ENCODE data around the gene SDK1. TPM values are rescaled to one million over a fixed set of nuclear protein-coding genes. Genes with fewer than 3 reads are reported as not detected.
"Not testable (repeated sequence)": the region's sequence is repeated elsewhere in the genome, so short reads cannot be mapped to it uniquely, and the experiment has no call there.

The SDK1 gene
- total RNA-seq, 1 donor from 2014 or later = 10.9 TPM

DNA sequence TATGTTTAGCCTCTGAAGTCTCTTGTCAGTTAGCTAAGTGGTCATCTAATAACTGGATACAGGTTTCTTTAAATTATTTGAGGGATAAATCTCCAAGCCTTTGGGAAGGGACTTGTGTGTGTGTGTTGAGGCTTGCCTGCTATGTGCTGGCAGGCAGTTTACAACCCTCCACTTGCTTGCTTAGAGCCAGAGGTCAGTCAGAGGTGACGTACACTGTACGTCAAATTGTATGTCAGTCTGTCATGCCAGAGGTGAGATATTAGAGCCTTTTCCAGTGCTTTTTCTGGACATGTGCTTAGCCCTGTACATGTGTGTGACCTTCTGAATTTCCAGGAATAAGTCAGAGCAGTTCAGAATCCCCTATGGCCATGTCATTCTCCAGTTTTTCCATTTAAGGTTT lies 438.9 kb downstream of the SDK1 start:
- H3K36me3 Mint-ChIP-seq (ENCODE audit: low read depth) = peaks cover 8% of the 10 kb centered on the region
- H3K27me3 Mint-ChIP-seq (ENCODE audit: low read depth) = no peaks in the 10 kb centered on the region
- TF ChIP-seq, protein P1, sequence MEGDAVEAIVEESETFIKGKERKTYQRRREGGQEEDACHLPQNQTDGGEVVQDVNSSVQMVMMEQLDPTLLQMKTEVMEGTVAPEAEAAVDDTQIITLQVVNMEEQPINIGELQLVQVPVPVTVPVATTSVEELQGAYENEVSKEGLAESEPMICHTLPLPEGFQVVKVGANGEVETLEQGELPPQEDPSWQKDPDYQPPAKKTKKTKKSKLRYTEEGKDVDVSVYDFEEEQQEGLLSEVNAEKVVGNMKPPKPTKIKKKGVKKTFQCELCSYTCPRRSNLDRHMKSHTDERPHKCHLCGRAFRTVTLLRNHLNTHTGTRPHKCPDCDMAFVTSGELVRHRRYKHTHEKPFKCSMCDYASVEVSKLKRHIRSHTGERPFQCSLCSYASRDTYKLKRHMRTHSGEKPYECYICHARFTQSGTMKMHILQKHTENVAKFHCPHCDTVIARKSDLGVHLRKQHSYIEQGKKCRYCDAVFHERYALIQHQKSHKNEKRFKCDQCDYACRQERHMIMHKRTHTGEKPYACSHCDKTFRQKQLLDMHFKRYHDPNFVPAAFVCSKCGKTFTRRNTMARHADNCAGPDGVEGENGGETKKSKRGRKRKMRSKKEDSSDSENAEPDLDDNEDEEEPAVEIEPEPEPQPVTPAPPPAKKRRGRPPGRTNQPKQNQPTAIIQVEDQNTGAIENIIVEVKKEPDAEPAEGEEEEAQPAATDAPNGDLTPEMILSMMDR (IDR thresholded peaks at IDR 0.05) = no peak
- peaks cover 27% of the 10 kb centered on the region for H3K9me3 Mint-ChIP-seq (ENCODE audit: low read depth)
- DNase-seq (ENCODE audit: low spot score) = no peak
- H3K27ac Mint-ChIP-seq (ENCODE audit: unreplicated experiment) = no peak overlapping the region
- H3K4me3 Mint-ChIP-seq (ENCODE audit: unreplicated experiment) = no peak overlapping the region
- no peaks in the 10 kb centered on the region for H3K4me1 Mint-ChIP-seq (ENCODE audit: low read depth)

DNA sequence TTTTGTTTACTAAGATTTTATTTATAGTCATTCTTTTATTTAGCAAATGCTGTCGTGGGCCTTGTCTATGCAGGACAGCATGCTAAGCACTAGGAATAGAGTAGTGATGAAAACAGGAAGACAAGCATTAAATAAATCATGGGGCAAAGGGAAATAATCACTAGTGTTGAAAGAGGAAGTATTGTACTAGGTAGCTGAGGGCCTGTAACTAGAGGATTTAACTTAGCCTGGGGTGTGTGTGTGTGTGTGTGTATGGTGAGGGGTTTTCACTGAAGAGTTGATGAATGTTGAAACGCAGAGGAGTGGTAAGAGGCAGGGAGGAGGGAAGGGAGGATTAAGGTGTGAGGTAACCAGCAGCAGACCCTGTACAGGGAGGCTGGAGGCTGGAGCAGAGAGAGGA lies 446.4 kb downstream of the SDK1 start:
- Mint-ChIP-seq H3K27me3 (ENCODE audit: low read depth) (no peaks in the 10 kb centered on the region), H3K4me3 (ENCODE audit: unreplicated experiment) (no peak overlapping the region), H3K9me3 (ENCODE audit: low read depth) (no peaks in the 10 kb centered on the region), H3K27ac (ENCODE audit: unreplicated experiment) (no peak overlapping the region), H3K36me3 (ENCODE audit: low read depth) (no peaks in the 10 kb centered on the region), H3K4me1 (ENCODE audit: low read depth) (no peaks in the 10 kb centered on the region)
- TF ChIP-seq, protein P1 (IDR thresholded peaks at IDR 0.05) = no peak
- no peak for DNase-seq (ENCODE audit: low spot score)

DNA sequence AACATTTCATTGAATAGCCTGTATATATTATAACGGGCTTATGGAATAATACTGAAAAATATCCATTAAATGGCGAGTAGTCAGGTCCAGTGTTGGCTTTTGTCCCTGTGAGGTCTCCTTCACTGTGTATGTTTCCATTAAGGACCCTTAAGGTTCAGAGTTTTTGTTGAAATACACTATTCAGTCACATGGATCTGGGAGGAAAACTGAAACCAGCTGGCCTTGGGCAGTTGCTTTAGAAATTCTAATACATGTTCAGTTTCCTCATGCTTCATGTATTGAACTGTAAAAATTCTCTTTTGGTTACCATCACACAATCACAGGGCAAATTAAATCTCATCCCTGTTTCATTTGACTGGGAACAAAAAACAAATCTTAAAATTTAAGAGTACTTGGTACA lies 447.3 kb downstream of the SDK1 start:
- no peak for DNase-seq (ENCODE audit: low spot score)

DNA sequence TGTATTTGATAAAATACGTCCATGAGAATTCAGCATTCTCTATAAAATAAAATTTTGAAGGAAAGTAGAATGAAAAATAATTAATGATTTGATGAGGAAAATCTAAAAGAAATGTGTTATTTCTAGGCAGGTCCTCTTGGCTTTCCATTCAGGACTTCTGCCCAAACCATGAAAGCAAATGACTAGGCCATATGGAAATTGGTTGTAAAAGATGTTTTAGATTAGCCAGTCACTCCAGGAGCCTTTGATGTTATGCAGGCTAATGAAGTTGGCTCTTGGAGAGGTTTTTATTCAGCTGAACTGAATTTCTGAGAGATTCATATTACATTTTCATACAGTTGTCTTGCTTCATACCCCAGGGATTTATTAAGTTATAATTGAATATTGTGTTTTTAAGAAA lies 452.8 kb downstream of the SDK1 start:
- TF ChIP-seq, protein P1 (IDR thresholded peaks at IDR 0.05) = no peak
- no peak overlapping the region for H3K27ac Mint-ChIP-seq (ENCODE audit: unreplicated experiment)
- H3K4me3 Mint-ChIP-seq (ENCODE audit: unreplicated experiment) = no peak overlapping the region
- no peaks in the 10 kb centered on the region for H3K9me3 Mint-ChIP-seq (ENCODE audit: low read depth)
- DNase-seq (ENCODE audit: low spot score) = no peak
- H3K36me3 Mint-ChIP-seq (ENCODE audit: low read depth) = no peaks in the 10 kb centered on the region
- no peaks in the 10 kb centered on the region for H3K27me3 Mint-ChIP-seq (ENCODE audit: low read depth)
- no peaks in the 10 kb centered on the region for H3K4me1 Mint-ChIP-seq (ENCODE audit: low read depth)

More for the DNA sequence above, 447.3 kb downstream of the SDK1 start:
- Mint-ChIP-seq H3K4me1 (ENCODE audit: low read depth) (no peaks in the 10 kb centered on the region), H3K36me3 (ENCODE audit: low read depth) (no peaks in the 10 kb centered on the region), H3K27ac (ENCODE audit: unreplicated experiment) (no peak overlapping the region), H3K27me3 (ENCODE audit: low read depth) (no peaks in the 10 kb centered on the region), H3K9me3 (ENCODE audit: low read depth) (no peaks in the 10 kb centered on the region), H3K4me3 (ENCODE audit: unreplicated experiment) (no peak overlapping the region)
- TF ChIP-seq, protein P1 (IDR thresholded peaks at IDR 0.05) = no peak

DNA sequence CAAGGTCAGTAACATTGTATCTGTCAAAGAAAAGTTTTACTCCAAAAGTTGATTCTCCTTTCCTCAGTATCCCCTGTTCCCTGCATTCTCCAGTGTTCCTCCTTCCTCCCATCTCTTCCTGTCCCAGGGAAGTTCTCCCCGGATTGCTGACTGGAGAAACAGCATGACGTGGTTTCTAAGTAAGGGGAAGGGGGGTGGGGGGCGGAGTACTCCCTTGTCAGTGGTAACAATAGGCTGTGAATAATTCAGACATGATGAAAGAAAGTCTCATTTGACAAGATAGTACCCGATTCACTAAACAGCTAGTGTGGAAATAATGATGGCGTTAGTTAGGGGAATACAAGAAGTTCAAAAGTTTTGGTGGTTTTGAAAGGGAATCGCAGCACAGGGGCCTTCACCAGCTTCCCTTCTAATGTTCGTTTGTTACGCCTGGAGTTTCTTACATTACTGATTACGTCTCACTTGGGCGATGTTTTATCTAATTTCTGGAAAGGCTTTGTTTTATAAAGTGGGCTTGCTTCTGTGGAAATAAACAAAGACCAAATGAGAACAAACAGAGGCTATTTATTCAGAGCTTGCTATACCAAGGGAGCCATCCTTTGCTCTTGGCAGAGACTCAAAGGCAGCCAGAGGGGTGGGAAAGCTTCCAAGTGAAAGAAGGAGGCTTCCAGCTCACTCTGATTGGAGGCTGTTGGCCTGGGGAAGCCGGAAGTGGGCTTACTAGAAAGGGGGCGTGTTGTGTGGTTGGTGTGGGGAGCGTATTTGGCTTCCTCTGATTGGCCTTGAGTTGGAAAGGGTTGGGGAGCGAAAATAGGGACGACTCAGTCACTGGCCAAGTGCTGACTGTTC lies 453.7 kb downstream of the SDK1 start:
- Mint-ChIP-seq H3K27me3 (ENCODE audit: low read depth) (no peaks in the 10 kb centered on the region), H3K4me3 (ENCODE audit: unreplicated experiment) (no peak overlapping the region), H3K27ac (ENCODE audit: unreplicated experiment) (no peak overlapping the region), H3K4me1 (ENCODE audit: low read depth) (no peaks in the 10 kb centered on the region), H3K36me3 (ENCODE audit: low read depth) (no peaks in the 10 kb centered on the region), H3K9me3 (ENCODE audit: low read depth) (no peaks in the 10 kb centered on the region)
- TF ChIP-seq, protein P1 (IDR thresholded peaks at IDR 0.05) = no peak
- DNase-seq (ENCODE audit: low spot score) = no peak

DNA sequence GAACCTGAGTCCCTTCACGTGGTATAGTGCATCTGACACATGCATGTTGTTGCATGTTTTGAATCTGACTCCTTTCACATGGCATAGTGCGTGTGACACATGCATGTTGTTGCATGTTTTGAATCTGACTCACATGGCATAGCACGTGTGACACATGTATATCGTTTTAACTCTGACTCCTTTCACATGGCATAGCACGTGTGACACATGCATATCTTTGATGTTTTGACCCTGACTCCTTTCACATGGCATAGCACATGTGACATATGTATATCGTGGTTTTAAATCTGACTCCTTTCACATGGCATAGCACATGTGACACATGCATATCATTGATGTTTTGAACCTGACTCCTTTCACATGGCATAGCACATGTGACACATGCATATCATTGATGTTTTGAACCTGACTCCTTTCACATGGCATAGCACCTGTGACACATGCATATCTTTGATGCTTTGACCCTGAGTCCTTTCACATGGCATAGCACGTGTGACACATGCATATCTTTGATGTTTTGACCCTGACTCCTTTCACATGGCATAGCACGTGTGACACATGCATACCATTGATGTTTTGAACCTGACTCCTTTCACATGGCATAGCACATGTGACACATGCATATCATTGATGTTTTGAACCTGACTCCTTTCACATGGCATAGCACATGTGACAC lies 454.9 kb downstream of the SDK1 start:
- not testable (repeated sequence) for H3K4me1 Mint-ChIP-seq (ENCODE audit: low read depth); H3K27me3 Mint-ChIP-seq (ENCODE audit: low read depth); H3K36me3 Mint-ChIP-seq (ENCODE audit: low read depth); DNase-seq (ENCODE audit: low spot score); H3K4me3 Mint-ChIP-seq (ENCODE audit: unreplicated experiment); H3K9me3 Mint-ChIP-seq (ENCODE audit: low read depth); H3K27ac Mint-ChIP-seq (ENCODE audit: unreplicated experiment)

All from chondrocyte (in vitro differentiated cells).